PC-9 (cell line): ENCODE results near the gene DTNBP1. TPM values are rescaled to one million over a fixed set of nuclear protein-coding genes. Genes with fewer than 3 reads are reported as not detected.

Experiments used
- BruUV-seq: library from RNA; stranded (reverse); fragments of 400-500 nt; replicated peaks from 2 replicates; lab custom pipeline; 2021; lab: Mats Ljungman, UMichigan
- CTCF ChIA-PET: fragments of 300-600 bp; sonication (Branson Sonifier 250); formaldehyde crosslinking; loops from one replicate; lab custom pipeline; 2022; ENCODE audit warnings: antibody characterized with exemption; lab: Charles Lee
- POLR2A ChIA-PET: fragments of 300-600 bp; sonication (Branson Sonifier 250); formaldehyde crosslinking; loops from one replicate; lab custom pipeline; 2022; ENCODE audit warnings: antibody characterized with exemption; ENCODE audit not compliant: unreplicated experiment; lab: Charles Lee
- DNase-seq, 2 experiments: peaks; one replicate each; pipeline versions ENCODE4 v3.0.0 to v3.0.0-alpha.2; 2015 to 2022; ENCODE audit warnings: mixed read lengths in 1 of 2
- H2AFZ ChIP-seq: fragments of 200-600 bp; sonication (generic); 2 replicates; pipeline ENCODE4 v1.8.1; 2017; ENCODE audit warnings: antibody characterized with exemption
- H3F3A ChIP-seq: fragments of 200-600 bp; sonication (generic); 2 replicates; pipeline ENCODE4 v1.8.1; 2017; ENCODE audit warnings: antibody characterized with exemption, mild to moderate bottlenecking, low read depth; ENCODE audit not compliant: insufficient read depth
- H3K27ac ChIP-seq: fragments of 200-600 bp; sonication (generic); 2 replicates; pipeline ENCODE4 v1.6.1; 2016; ENCODE audit warnings: mixed run types
- H3K27me3 ChIP-seq: fragments of 200-600 bp; sonication (generic); 2 replicates; pipeline ENCODE4 v1.6.1; 2016; ENCODE audit warnings: low read depth, mixed run types; ENCODE audit not compliant: insufficient read depth
- H3K36me3 ChIP-seq: fragments of 200-600 bp; sonication (generic); 2 replicates; pipeline ENCODE4 v1.6.1; 2016; ENCODE audit warnings: low read depth, mixed run types
- H3K4me1 ChIP-seq: fragments of 200-600 bp; sonication (generic); replicated peaks from 2 replicates; pipeline ENCODE4 v1.6.1; 2016; ENCODE audit warnings: mixed run types; ENCODE audit not compliant: insufficient read depth
- H3K4me2 ChIP-seq: fragments of 200-600 bp; sonication (generic); 2 replicates; pipeline ENCODE4 v1.6.1; 2017; ENCODE audit warnings: mixed run types
- H3K4me3 ChIP-seq: fragments of 200-600 bp; sonication (generic); 2 replicates; pipeline ENCODE4 v1.6.1; 2016; ENCODE audit warnings: mixed run types
- H3K79me2 ChIP-seq: fragments of 200-600 bp; sonication (generic); 2 replicates; pipeline ENCODE4 v1.6.1; 2017; ENCODE audit warnings: low read depth, mixed run types
- H3K9me2 ChIP-seq: fragments of 200-600 bp; sonication (generic); 2 replicates; pipeline ENCODE4 v1.8.1; 2017; ENCODE audit warnings: mild to moderate bottlenecking; ENCODE audit not compliant: insufficient read depth
- H3K9me3 ChIP-seq: fragments of 200-600 bp; sonication (generic); 2 replicates; pipeline ENCODE4 v1.8.1; 2016; ENCODE audit warnings: low read depth; ENCODE audit not compliant: insufficient read depth
- H4K20me1 ChIP-seq: fragments of 200-600 bp; sonication (generic); 2 replicates; pipeline ENCODE4 v1.8.1; 2017; ENCODE audit not compliant: insufficient read depth
- EZH2 ChIP-seq: fragments of 200-600 bp; sonication (generic); IDR thresholded peaks from 2 replicates; pipeline ENCODE4 v1.8.0; 2017; ENCODE audit warnings: antibody characterized with exemption, low read depth
- intact Hi-C: fragments of 100-400 bp; cut with micrococcal nuclease; formaldehyde crosslinking; loops from one replicate; pipeline ENCODE4 v1.10.0; 2022; ENCODE audit not compliant: unreplicated experiment
- total RNA-seq: library from RNA; stranded (reverse); gene quantifications from 2 replicates; pipeline ENCODE4 v1.2.3, GENCODE V29; 2021
- TF ChIP-seq, protein P1 (sequence below): fragments of 200-600 bp; sonication (generic); conservative IDR thresholded peaks from 2 replicates; pipeline ENCODE4 v1.6.1; 2017; ENCODE audit warnings: mixed run types, antibody characterized with exemption, mild to moderate bottlenecking, moderate library complexity

Gene DTNBP1
- total RNA-seq, 1 experiment from 2014 or later = 9.1 TPM

DNA sequence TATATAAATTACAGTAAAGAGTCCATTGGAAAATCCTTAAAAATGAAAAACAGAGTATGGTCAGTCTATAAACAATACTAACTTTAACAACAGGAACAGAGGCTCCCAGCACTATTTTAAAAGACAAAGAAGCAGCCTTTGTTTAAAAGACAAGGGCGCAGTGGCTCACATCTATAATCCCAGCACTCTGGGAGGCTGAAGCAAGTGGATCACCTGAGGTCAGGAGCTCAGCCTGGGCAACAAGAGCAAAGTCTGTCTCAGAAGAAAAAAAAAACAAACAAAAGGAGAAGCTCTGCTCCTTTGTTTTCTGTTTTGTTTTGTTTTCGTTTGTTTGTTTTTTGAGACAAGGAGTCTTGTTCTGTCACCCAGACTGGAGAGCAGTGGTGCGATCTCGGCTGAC is 89.4 kb downstream of the DTNBP1 start:
- Histone ChIP-seq H2AFZ (no peak overlapping the region), H3F3A (no peaks in the 10 kb centered on the region; the same call in 1 of the 2 replicates), H3K9me3 (no peaks in the 10 kb centered on the region), H3K36me3 (no peaks in the 10 kb centered on the region), H3K27me3 (no peaks in the 10 kb centered on the region), H3K9me2 (no peaks in the 10 kb centered on the region), H3K4me1 (no peaks in the 10 kb centered on the region), H4K20me1 (no peaks in the 10 kb centered on the region), H3K4me3 (no peak overlapping the region), H3K79me2 (no peaks in the 10 kb centered on the region), H3K27ac (no peak overlapping the region), H3K4me2 (no peak overlapping the region)
- intact Hi-C loops = no loop called here
- BruUV-seq = no TSS peak
- ChIA-PET CTCF (no interaction called here), POLR2A (no interaction called here)
- no peak for DNase-seq
- TF ChIP-seq EZH2 = no peak
- TF ChIP-seq, protein P1, sequence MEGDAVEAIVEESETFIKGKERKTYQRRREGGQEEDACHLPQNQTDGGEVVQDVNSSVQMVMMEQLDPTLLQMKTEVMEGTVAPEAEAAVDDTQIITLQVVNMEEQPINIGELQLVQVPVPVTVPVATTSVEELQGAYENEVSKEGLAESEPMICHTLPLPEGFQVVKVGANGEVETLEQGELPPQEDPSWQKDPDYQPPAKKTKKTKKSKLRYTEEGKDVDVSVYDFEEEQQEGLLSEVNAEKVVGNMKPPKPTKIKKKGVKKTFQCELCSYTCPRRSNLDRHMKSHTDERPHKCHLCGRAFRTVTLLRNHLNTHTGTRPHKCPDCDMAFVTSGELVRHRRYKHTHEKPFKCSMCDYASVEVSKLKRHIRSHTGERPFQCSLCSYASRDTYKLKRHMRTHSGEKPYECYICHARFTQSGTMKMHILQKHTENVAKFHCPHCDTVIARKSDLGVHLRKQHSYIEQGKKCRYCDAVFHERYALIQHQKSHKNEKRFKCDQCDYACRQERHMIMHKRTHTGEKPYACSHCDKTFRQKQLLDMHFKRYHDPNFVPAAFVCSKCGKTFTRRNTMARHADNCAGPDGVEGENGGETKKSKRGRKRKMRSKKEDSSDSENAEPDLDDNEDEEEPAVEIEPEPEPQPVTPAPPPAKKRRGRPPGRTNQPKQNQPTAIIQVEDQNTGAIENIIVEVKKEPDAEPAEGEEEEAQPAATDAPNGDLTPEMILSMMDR = no peak

DNA sequence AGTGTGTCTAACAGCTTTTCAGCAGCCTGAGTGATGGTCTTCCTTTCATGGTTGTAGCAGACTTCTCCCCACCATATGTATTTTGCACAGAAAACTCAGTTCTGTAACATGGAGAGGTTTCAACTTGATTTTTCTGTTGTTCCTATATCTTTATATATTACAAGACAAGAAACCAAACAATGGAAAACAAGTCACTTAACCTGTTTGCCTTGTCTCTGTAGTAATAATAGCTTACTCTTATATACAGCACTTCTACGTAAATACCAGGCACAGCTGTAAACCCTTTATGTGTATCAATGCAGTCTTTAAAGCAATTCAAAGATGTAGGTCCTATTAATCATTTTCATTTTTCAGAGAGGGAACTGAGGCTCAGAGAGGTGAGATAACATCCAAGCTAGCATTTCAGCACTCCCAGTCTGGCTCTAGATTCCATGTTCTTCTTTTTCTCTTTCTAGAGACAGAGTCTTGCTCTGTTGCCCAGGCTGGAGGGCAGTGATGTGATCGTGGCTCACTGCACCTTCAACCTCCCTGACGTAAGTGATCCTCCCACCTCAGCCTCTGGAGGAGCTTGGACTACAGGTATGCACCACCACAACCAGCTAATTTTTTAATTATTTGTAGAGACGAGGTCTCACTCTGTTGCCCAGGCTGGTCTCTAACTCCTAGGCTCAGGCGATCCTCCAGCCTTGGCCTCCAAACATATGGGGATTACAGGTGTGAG is 90.4 kb downstream of the DTNBP1 start:
- Histone ChIP-seq H2AFZ (no peak overlapping the region), H3K9me2 (no peaks in the 10 kb centered on the region), H3K4me1 (no peaks in the 10 kb centered on the region), H3K36me3 (no peaks in the 10 kb centered on the region), H3K4me3 (no peak overlapping the region), H3F3A (no peaks in the 10 kb centered on the region; the same call in 1 of the 2 replicates), H3K79me2 (no peaks in the 10 kb centered on the region), H4K20me1 (no peaks in the 10 kb centered on the region), H3K27me3 (no peaks in the 10 kb centered on the region), H3K9me3 (no peaks in the 10 kb centered on the region), H3K27ac (no peak overlapping the region), H3K4me2 (no peak overlapping the region)
- POLR2A ChIA-PET = interaction anchor here (0.6 to 0.7 kb wide), 2 partner anchors 246 to 783 kb away, joined by 4 to 5 read pairs; no protein-coding TSS in a partner anchor
- CTCF ChIA-PET = no interaction called here
- no peak for DNase-seq
- intact Hi-C loops = no loop called here
- TF ChIP-seq EZH2 = no peak
- TF ChIP-seq, protein P1 = no peak
- BruUV-seq = no TSS peak

DNA sequence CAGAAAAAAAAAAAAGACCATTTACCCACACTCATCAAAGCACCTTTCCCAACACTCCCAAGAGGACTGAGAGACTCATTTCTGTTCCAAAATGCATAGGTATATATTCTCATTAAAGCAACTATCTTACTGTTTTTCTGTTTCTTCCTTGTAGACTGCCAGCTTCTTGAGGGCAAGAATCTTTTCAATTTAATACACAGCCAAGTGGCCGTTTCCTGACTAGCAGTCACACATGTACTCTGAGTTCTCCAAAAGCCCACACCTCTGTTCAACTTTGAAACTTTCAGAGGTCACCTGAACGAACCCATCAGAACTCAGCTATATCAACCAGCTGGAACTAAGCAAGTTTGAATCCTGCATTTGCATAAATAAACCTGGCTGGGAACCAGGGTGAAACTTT is 92.7 kb downstream of the DTNBP1 start:
- Histone ChIP-seq H3K4me2 (no peak overlapping the region), H3K4me1 (no peaks in the 10 kb centered on the region), H3K79me2 (no peaks in the 10 kb centered on the region), H3K4me3 (no peak overlapping the region), H3K9me2 (no peaks in the 10 kb centered on the region), H3K36me3 (no peaks in the 10 kb centered on the region), H3F3A (no peaks in the 10 kb centered on the region; the same call in 1 of the 2 replicates), H3K27me3 (no peaks in the 10 kb centered on the region), H3K27ac (no peak overlapping the region), H2AFZ (no peak overlapping the region), H3K9me3 (no peaks in the 10 kb centered on the region), H4K20me1 (no peaks in the 10 kb centered on the region)
- intact Hi-C loops = no loop called here
- CTCF ChIA-PET = no interaction called here
- no TSS peak for BruUV-seq
- TF ChIP-seq, protein P1 = no peak
- no peak for TF ChIP-seq EZH2
- POLR2A ChIA-PET = no interaction called here
- DNase-seq = no peak
